Esophagus squamous epithelium (tissue), 4 donors: ENCODE results near the gene CLEC2L.

Source experiments
- POLR2A ChIP-seq, 4 donors: fragments of 450-650 bp; IDR thresholded peaks; one replicate each; pipeline ENCODE4 v1.6.1; 2017; ENCODE audit warnings: antibody characterized with exemption in 4 of 4, mild to moderate bottlenecking in 4 of 4, moderate library complexity in 3 of 4
- TF ChIP-seq, protein P1 (sequence below), 6 experiments: fragments of 450-650 bp in 4 of 6; fragments of 200-600 bp in 2 of 6; sonication (generic) in 2 of 6; IDR thresholded peaks; one replicate each; pipeline ENCODE4 v1.5.1; 2016 to 2019; ENCODE audit warnings: antibody characterized with exemption in 6 of 6, mild to moderate bottlenecking in 4 of 6, moderate library complexity in 4 of 6

GRCh38 chr7:139573871-139574270 lies 50.4 kb downstream of the CLEC2L start:
- TF ChIP-seq POLR2A (IDR thresholded peaks at IDR 0.05), result no peak
- TF ChIP-seq, protein P1, sequence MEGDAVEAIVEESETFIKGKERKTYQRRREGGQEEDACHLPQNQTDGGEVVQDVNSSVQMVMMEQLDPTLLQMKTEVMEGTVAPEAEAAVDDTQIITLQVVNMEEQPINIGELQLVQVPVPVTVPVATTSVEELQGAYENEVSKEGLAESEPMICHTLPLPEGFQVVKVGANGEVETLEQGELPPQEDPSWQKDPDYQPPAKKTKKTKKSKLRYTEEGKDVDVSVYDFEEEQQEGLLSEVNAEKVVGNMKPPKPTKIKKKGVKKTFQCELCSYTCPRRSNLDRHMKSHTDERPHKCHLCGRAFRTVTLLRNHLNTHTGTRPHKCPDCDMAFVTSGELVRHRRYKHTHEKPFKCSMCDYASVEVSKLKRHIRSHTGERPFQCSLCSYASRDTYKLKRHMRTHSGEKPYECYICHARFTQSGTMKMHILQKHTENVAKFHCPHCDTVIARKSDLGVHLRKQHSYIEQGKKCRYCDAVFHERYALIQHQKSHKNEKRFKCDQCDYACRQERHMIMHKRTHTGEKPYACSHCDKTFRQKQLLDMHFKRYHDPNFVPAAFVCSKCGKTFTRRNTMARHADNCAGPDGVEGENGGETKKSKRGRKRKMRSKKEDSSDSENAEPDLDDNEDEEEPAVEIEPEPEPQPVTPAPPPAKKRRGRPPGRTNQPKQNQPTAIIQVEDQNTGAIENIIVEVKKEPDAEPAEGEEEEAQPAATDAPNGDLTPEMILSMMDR (IDR thresholded peaks at IDR 0.05), result no peak
